ENCODE measurements around the gene FAM50B. TPM values are rescaled to one million over a fixed set of nuclear protein-coding genes. Genes with fewer than 3 reads are reported as not detected.
A peak's percentile ranks its signal among the peaks of the same experiment; 100 is the strongest.
"Not testable (repeated sequence)": the region's sequence is repeated elsewhere in the genome, so short reads cannot be mapped to it uniquely, and the experiment has no call there.

The FAM50B gene
- total RNA-seq, 2 experiments from 2014 or later: 8.8 to 10.6 TPM

DNA sequence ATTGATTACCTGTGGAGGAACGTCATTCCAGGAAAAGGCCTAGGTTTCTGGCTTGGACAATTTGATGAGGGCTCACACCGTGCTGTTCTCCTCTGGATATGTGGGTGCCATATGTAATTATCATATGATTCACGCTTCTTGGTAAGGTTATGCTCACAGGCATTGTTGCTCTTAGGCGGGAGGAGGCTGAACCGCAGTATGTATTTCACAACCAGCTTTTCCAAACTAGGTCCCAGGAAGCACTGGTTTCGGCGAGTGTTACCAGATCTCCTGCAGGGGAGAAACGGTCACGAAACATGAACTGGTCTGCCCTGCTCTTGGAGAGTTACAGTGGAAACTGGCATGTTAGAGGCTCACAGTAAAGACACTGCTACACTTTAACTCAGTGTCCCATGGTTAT, 793 bp upstream of the FAM50B start:
- H3K9me3 Mint-ChIP-seq (ENCODE audit: low read depth): no peaks in the 10 kb centered on the region
- peak overlapping the region; percentile 73 for H3K27ac Mint-ChIP-seq
- H3K4me1 Mint-ChIP-seq: peaks cover 32% of the 10 kb centered on the region
- peaks cover 5% of the 10 kb centered on the region for H3K36me3 Mint-ChIP-seq
- peak overlapping the region; percentile 72 for H3K4me3 Mint-ChIP-seq
- no peaks in the 10 kb centered on the region for H3K27me3 Mint-ChIP-seq
- ATAC-seq (no peak), DNase-seq (no peak)
- CTCF ChIA-PET: interaction anchor here (0.6 to 5.2 kb wide), 28 partner anchors 7 to 308 kb away, joined by 3 to 31 read pairs (median 4); partner anchors contain the start of gene ECI2

DNA sequence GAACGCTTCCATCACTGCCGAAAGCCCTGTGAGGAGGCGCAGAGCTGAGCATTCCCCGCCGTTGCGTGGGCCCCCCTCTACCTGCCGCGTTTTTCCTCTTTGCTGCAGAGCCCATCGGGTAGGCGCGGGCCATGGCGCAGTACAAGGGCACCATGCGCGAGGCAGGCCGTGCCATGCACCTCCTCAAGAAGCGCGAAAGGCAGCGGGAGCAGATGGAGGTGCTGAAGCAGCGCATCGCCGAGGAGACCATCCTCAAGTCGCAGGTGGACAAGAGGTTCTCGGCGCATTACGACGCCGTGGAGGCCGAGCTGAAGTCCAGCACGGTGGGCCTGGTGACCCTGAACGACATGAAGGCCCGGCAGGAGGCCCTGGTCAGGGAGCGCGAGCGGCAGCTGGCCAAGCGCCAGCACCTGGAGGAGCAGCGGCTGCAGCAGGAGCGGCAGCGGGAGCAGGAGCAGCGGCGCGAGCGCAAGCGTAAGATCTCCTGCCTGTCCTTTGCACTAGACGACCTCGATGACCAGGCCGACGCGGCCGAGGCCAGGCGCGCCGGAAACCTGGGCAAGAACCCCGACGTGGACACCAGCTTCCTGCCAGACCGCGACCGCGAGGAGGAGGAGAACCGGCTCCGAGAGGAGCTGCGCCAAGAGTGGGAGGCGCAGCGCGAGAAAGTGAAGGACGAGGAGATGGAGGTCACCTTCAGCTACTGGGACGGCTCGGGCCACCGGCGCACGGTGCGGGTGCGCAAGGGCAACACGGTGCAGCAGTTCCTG, 693 bp downstream of the FAM50B start:
- Mint-ChIP-seq H3K36me3 (peaks cover 5% of the 10 kb centered on the region), H3K4me1 (peaks cover 32% of the 10 kb centered on the region), H3K4me3 (peak overlapping the region; percentile 74), H3K9me3 (ENCODE audit: low read depth) (no peaks in the 10 kb centered on the region), H3K27ac (peak overlapping the region; percentile 74), H3K27me3 (no peaks in the 10 kb centered on the region)
- DNase-seq: no peak
- CTCF ChIA-PET: interaction anchor here (0.5 to 5.2 kb wide), 24 partner anchors 8 to 306 kb away, joined by 3 to 31 read pairs (median 4); partner anchors contain the start of gene ECI2
- ATAC-seq: no peak

- Mint-ChIP-seq H3K36me3 (peaks cover 5% of the 10 kb centered on the region), H3K27me3 (no peaks in the 10 kb centered on the region), H3K27ac (peak overlapping the region; percentile 44), H3K4me1 (peaks cover 32% of the 10 kb centered on the region), H3K4me3 (peak overlapping the region; percentile 74), H3K9me3 (ENCODE audit: low read depth) (no peaks in the 10 kb centered on the region)
- CTCF ChIA-PET: interaction anchor here (1.2 to 5.2 kb wide), 8 partner anchors 10 to 171 kb away, joined by 3 to 31 read pairs (median 10); a partner anchor contains a TSS
- ATAC-seq (no peak), DNase-seq (peak; percentile 44)
Measured at GRCh38 chr6:3850451-3851203, 1.5 kb downstream of the FAM50B start.

GRCh38 chr6:3851839-3852238, 2.7 kb downstream of the FAM50B start:
- CTCF ChIA-PET: interaction anchor here (1.0 to 1.2 kb wide), 2 partner anchors 11 to 22 kb away, joined by 3 read pairs; no protein-coding TSS in a partner anchor
- H3K27ac Mint-ChIP-seq: no peak overlapping the region
- peaks cover 5% of the 10 kb centered on the region for H3K36me3 Mint-ChIP-seq
- H3K9me3 Mint-ChIP-seq (ENCODE audit: low read depth): no peaks in the 10 kb centered on the region
- no peak for ATAC-seq
- H3K4me3 Mint-ChIP-seq: no peak overlapping the region
- H3K27me3 Mint-ChIP-seq: peaks cover 4% of the 10 kb centered on the region
- DNase-seq: no peak
- H3K4me1 Mint-ChIP-seq: peaks cover 32% of the 10 kb centered on the region

DNA sequence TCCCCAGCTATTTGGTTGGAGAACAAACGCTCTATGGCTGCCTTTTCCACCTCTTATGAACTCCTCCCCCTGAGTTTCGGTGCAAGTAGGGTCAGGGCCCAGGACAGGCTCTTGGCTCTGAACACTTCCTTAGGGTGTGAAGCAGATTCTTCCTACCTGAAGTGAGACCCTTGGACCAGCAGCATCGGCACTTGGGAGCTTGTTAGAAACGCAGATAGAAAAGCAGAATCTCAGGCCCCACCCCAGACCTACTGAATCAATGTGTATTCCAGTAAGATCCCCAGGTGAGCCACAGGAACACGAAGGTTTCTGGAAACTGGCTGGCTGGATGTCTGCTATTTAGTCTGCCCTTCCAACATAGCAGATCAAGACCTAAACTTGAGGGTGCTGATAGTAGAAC, 3.2 kb downstream of the FAM50B start:
- no peaks in the 10 kb centered on the region for H3K9me3 Mint-ChIP-seq (ENCODE audit: low read depth)
- no peak overlapping the region for H3K27ac Mint-ChIP-seq
- H3K36me3 Mint-ChIP-seq: peaks cover 5% of the 10 kb centered on the region
- H3K27me3 Mint-ChIP-seq: peaks cover 7% of the 10 kb centered on the region
- ATAC-seq (no peak), DNase-seq (no peak)
- CTCF ChIA-PET: interaction anchor here (1.0 kb wide), 1 partner anchor 10 kb away, joined by 3 read pairs; no protein-coding TSS in a partner anchor
- H3K4me1 Mint-ChIP-seq: peaks cover 29% of the 10 kb centered on the region
- H3K4me3 Mint-ChIP-seq: no peak overlapping the region

- H3K4me1 Mint-ChIP-seq: peaks cover 2% of the 10 kb centered on the region
- no peaks in the 10 kb centered on the region for H3K9me3 Mint-ChIP-seq (ENCODE audit: low read depth)
- CTCF ChIA-PET: no interaction called here
- ATAC-seq (no peak), DNase-seq (no peak)
- no peak overlapping the region for H3K27ac Mint-ChIP-seq
- peaks cover under 1% of the 10 kb centered on the region for H3K36me3 Mint-ChIP-seq
- no peak overlapping the region for H3K4me3 Mint-ChIP-seq
- peaks cover 20% of the 10 kb centered on the region for H3K27me3 Mint-ChIP-seq
Measured at GRCh38 chr6:3855866-3856265, 6.7 kb downstream of the FAM50B start.

GRCh38 chr6:3856576-3856975, 7.4 kb downstream of the FAM50B start:
- H3K9me3 Mint-ChIP-seq (ENCODE audit: low read depth): no peaks in the 10 kb centered on the region
- CTCF ChIA-PET: no interaction called here
- no peak overlapping the region for H3K4me3 Mint-ChIP-seq
- peaks cover 26% of the 10 kb centered on the region for H3K27me3 Mint-ChIP-seq
- ATAC-seq (no peak), DNase-seq (no peak)
- H3K36me3 Mint-ChIP-seq: no peaks in the 10 kb centered on the region
- H3K27ac Mint-ChIP-seq: no peak overlapping the region
- no peaks in the 10 kb centered on the region for H3K4me1 Mint-ChIP-seq

DNA sequence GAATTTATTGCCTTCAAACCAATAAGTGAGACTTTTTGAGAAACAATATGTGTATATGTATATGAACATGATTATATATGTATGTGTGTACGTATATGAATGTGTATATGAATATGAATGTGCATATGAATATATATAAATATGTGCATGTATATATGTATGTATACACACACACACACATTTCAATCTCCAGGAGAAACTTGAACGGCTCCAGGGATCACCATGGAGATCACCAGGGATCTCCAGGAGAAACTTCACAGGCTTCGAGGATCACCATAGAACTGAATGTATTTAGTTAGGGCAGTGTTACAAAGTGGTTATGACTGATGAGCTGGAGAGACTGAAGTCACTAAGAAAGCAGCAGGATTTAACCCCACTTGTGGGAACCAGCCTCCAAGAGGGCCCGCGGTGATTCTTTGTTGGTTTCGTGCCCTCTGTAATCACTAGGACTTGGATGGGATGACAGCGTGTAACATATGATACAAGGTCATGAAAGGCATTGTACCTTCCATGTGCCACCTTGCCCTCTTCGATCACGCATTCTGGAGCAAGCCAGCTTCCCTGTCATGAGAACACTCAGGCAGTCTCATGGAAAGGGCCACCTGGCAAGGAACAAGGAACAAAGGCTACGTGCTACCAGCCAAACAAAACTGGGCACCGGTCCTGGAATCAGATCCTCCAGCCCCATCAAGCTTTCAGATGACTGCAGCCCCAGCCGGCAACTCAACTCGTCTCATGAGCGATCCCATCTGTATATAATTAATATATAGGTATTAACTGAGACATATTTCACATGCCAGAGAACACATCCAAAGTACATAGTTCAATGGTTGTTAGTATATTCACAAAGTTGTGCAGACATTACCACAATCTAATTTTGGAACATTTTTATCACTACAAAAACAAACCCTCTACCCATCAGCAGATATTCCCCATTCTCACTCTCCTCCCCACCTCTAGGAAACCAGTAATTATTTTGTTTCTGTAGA, 8.6 kb downstream of the FAM50B start:
- Mint-ChIP-seq H3K4me3 (no peak overlapping the region), H3K4me1 (no peaks in the 10 kb centered on the region), H3K9me3 (ENCODE audit: low read depth) (no peaks in the 10 kb centered on the region), H3K27me3 (peaks cover 30% of the 10 kb centered on the region), H3K36me3 (no peaks in the 10 kb centered on the region), H3K27ac (no peak overlapping the region)
- no peak for ATAC-seq
- no peak for DNase-seq
- CTCF ChIA-PET: interaction anchor here (1.2 kb wide), 1 partner anchor 9 kb away, joined by 4 read pairs; the partner anchor contains the start of gene FAM50B

- Mint-ChIP-seq H3K9me3 (ENCODE audit: low read depth) (no peaks in the 10 kb centered on the region), H3K36me3 (no peaks in the 10 kb centered on the region), H3K27me3 (peaks cover 34% of the 10 kb centered on the region), H3K4me1 (no peaks in the 10 kb centered on the region), H3K4me3 (no peak overlapping the region), H3K27ac (no peak overlapping the region)
- DNase-seq: no peak
- CTCF ChIA-PET: interaction anchor here (2.4 kb wide), 1 partner anchor 10 kb away, joined by 7 read pairs; the partner anchor contains the start of gene FAM50B
- ATAC-seq: no peak
Measured at GRCh38 chr6:3859878-3860552, 10.8 kb downstream of the FAM50B start.

DNA sequence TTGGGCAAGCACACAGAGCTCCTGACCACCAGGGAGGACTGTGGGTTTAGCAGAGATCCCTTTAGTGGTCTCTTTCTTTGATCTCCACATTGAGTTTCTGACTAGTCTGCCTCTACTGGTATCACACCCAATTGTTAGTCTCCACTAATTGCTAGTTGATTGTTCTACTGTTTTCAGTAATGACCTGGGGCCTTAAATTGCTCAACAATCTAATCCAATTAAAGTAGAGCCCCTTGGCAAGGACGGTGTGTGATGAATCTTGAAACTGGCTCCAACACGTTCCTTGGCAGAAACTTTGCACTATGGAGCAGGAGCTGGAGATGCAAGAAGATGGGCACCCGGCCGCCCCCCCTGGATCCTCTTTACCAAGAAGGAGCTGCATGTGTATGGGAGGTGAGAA, 12.3 kb downstream of the FAM50B start:
- H3K27ac Mint-ChIP-seq: no peak overlapping the region
- ATAC-seq: no peak
- no peak for DNase-seq
- peaks cover 38% of the 10 kb centered on the region for H3K27me3 Mint-ChIP-seq
- H3K9me3 Mint-ChIP-seq (ENCODE audit: low read depth): no peaks in the 10 kb centered on the region
- H3K4me1 Mint-ChIP-seq: no peaks in the 10 kb centered on the region
- H3K4me3 Mint-ChIP-seq: no peak overlapping the region
- CTCF ChIA-PET: interaction anchor here (1.0 to 2.4 kb wide), 2 partner anchors 12 to 13 kb away, joined by 3 to 7 read pairs; partner anchors contain the start of gene FAM50B
- H3K36me3 Mint-ChIP-seq: no peaks in the 10 kb centered on the region

GRCh38 chr6:3862038-3862437, 12.9 kb downstream of the FAM50B start:
- Mint-ChIP-seq H3K27me3 (peaks cover 33% of the 10 kb centered on the region), H3K9me3 (ENCODE audit: low read depth) (no peaks in the 10 kb centered on the region), H3K27ac (no peak overlapping the region), H3K4me3 (no peak overlapping the region), H3K4me1 (no peaks in the 10 kb centered on the region), H3K36me3 (no peaks in the 10 kb centered on the region)
- ATAC-seq (no peak), DNase-seq (no peak)
- CTCF ChIA-PET: interaction anchor here (1.0 to 2.4 kb wide), 3 partner anchors 10 to 13 kb away, joined by 3 to 7 read pairs (median 3); partner anchors contain the start of gene FAM50B

DNA sequence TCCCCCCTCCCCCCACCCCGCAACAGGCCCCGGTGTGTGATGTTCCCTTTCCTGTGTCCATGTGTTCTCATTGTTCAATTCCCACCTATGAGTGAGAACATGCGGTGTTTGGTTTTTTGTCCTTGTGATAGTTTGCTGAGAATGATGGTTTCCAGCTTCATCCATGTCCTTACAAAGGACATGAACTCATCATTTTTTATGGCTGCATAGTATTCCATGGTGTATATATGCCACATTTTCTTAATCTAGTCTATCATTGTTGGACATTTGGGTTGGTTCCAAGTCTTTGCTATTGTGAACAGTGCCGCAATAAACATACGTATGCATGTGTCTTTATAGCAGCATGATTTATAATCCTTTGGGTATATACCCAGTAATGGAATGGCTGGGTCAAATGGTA, 14.1 kb downstream of the FAM50B start:
- not testable (repeated sequence) for ATAC-seq; H3K36me3 Mint-ChIP-seq; H3K4me3 Mint-ChIP-seq; H3K27ac Mint-ChIP-seq; H3K9me3 Mint-ChIP-seq (ENCODE audit: low read depth); DNase-seq; H3K4me1 Mint-ChIP-seq
- H3K27me3 Mint-ChIP-seq: peaks cover 30% of the 10 kb centered on the region
- CTCF ChIA-PET: interaction anchor here (1.2 kb wide), 1 partner anchor 11 kb away, joined by 3 read pairs; no protein-coding TSS in a partner anchor
